ENCODE results near the gene LIMA1.

The LIMA1 gene

DNA sequence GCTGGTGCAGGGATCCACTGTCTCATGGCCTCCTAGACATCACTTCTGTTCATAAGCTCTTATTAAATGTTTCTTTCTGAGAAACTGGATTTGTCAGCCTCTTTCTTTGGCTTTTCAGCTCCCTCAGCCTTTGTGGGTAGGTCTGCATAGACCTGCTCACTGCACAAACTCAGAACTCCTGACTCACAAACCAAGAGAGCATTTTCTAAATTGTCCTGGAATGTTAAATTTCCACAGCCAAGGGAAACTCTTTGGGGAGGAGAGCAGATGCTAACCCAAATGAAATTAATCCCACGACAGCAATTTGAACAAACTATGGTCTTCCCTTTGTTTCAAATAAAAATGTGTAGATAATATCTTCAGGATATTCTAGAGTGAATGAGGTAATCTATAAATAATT is 96.6 kb downstream of the LIMA1 start (continued):
- TF ChIP-seq POU6F1 (CRISPR knock-in tag; IDR thresholded peaks at IDR 0.05; ENCODE audit: borderline replicate concordance, low read depth) (no peak), CREB5 (CRISPR knock-in tag; IDR thresholded peaks at IDR 0.05; ENCODE audit: low read depth) (no peak), ARNTL (CRISPR knock-in tag; IDR thresholded peaks at IDR 0.05; ENCODE audit: borderline replicate concordance, low read depth) (no peak), ISL1 (CRISPR knock-in tag; IDR thresholded peaks at IDR 0.05) (no peak), ZNF70 (CRISPR knock-in tag; IDR thresholded peaks at IDR 0.05) (no peak)

DNA sequence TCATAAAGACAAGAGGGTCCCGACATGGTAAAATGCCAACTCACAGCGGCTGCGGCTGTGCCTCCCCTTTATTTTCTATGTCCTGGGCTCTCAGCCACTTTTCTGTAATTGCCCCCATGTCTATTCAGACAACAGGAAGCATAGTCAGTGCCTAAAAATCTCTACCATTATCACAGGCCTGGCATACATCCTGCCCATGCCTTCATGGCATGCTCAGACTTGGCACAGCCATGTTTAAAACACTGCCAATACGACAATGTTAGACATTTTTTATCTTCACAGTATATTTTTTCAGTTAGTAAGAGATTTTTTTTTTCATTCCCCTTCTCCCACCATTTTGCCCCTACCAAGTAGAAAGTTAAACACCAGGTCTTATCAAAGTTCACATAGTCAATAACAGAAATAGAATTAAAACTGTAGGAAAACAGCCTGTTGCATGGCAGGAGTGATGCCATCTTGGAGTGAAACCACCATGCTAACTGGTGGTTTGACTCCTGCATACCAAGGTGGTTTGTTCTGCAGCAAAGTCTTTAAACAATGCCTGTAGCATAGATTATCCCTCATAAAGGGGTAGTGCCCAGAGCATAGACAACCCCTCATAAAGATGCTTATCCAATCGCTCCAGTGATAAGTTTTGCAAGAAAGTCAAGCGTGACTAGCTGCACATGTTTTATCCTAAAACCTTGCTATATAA is 97.2 kb downstream of the LIMA1 start:
- ATAC-seq, result peak; percentile 51
- TF ChIP-seq ZC3H10 (CRISPR knock-in tag; IDR thresholded peaks at IDR 0.05) (no peak), ZFP30 (CRISPR knock-in tag; IDR thresholded peaks at IDR 0.05) (no peak), TOX (CRISPR knock-in tag; IDR thresholded peaks at IDR 0.05; ENCODE audit: borderline replicate concordance) (0 out of 2 replicates have a peak, but pooled peaks have one; percentile 38), BACH2 (CRISPR knock-in tag; IDR thresholded peaks at IDR 0.05; ENCODE audit: borderline replicate concordance) (no peak), ZNF8 (CRISPR knock-in tag; IDR thresholded peaks at IDR 0.05) (no peak), CSDC2 (CRISPR knock-in tag; IDR thresholded peaks at IDR 0.05) (peak; percentile 98), POU6F1 (CRISPR knock-in tag; IDR thresholded peaks at IDR 0.05; ENCODE audit: borderline replicate concordance, low read depth) (no peak), ZNF565 (CRISPR knock-in tag; conservative IDR thresholded peaks at IDR 0.05; ENCODE audit: low read depth) (no peak), TSHZ2 (CRISPR knock-in tag; IDR thresholded peaks at IDR 0.05) (no peak), ISL1 (CRISPR knock-in tag; IDR thresholded peaks at IDR 0.05) (peak; percentile 66), TCF4 (CRISPR knock-in tag; IDR thresholded peaks at IDR 0.05; ENCODE audit: borderline replicate concordance) (0 out of 2 replicates have a peak, but pooled peaks have one; percentile 27), RARB (CRISPR knock-in tag; IDR thresholded peaks at IDR 0.05) (0 out of 2 replicates have a peak, but pooled peaks have one; percentile 66), ARNTL (CRISPR knock-in tag; IDR thresholded peaks at IDR 0.05; ENCODE audit: borderline replicate concordance, low read depth) (no peak), CREB5 (CRISPR knock-in tag; IDR thresholded peaks at IDR 0.05; ENCODE audit: low read depth) (no peak), PPARA (CRISPR knock-in tag; IDR thresholded peaks at IDR 0.05; ENCODE audit: borderline replicate concordance) (no peak), SNAI2 (CRISPR knock-in tag; IDR thresholded peaks at IDR 0.05) (peak; percentile 87), ZFP3 (CRISPR knock-in tag; IDR thresholded peaks at IDR 0.05) (peak; percentile 69), ZNF70 (CRISPR knock-in tag; IDR thresholded peaks at IDR 0.05) (no peak), OSR1 (CRISPR knock-in tag; IDR thresholded peaks at IDR 0.05) (peak; percentile 92; the same call in 1 of the 2 replicates), GLIS3 (CRISPR knock-in tag; IDR thresholded peaks at IDR 0.05) (no peak), ESRRG (CRISPR knock-in tag; IDR thresholded peaks at IDR 0.05) (0 out of 2 replicates have a peak, but pooled peaks have one; percentile 81)
- TF ChIP-seq, protein P1, sequence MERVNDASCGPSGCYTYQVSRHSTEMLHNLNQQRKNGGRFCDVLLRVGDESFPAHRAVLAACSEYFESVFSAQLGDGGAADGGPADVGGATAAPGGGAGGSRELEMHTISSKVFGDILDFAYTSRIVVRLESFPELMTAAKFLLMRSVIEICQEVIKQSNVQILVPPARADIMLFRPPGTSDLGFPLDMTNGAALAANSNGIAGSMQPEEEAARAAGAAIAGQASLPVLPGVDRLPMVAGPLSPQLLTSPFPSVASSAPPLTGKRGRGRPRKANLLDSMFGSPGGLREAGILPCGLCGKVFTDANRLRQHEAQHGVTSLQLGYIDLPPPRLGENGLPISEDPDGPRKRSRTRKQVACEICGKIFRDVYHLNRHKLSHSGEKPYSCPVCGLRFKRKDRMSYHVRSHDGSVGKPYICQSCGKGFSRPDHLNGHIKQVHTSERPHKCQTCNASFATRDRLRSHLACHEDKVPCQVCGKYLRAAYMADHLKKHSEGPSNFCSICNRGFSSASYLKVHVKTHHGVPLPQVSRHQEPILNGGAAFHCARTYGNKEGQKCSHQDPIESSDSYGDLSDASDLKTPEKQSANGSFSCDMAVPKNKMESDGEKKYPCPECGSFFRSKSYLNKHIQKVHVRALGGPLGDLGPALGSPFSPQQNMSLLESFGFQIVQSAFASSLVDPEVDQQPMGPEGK (CRISPR knock-in tag; IDR thresholded peaks at IDR 0.05; ENCODE audit: borderline replicate concordance), result no peak
- TF ChIP-seq, protein P2, sequence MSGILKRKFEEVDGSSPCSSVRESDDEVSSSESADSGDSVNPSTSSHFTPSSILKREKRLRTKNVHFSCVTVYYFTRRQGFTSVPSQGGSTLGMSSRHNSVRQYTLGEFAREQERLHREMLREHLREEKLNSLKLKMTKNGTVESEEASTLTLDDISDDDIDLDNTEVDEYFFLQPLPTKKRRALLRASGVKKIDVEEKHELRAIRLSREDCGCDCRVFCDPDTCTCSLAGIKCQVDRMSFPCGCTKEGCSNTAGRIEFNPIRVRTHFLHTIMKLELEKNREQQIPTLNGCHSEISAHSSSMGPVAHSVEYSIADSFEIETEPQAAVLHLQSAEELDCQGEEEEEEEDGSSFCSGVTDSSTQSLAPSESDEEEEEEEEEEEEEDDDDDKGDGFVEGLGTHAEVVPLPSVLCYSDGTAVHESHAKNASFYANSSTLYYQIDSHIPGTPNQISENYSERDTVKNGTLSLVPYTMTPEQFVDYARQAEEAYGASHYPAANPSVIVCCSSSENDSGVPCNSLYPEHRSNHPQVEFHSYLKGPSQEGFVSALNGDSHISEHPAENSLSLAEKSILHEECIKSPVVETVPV (CRISPR knock-in tag; IDR thresholded peaks at IDR 0.05), result 0 out of 2 replicates have a peak, but pooled peaks have one; percentile 35
